ENCODE results near the gene CASD1. TPM values are rescaled to one million over a fixed set of nuclear protein-coding genes. Genes with fewer than 3 reads are reported as not detected.

Gene CASD1
- total RNA-seq, 1 experiment from 2014 or later: 5.8 TPM

- ATAC-seq (no peak), DNase-seq (ENCODE audit: low read depth, low spot score) (no peak)
- no peaks in the 10 kb centered on the region for H3K27me3 ChIP-seq (ENCODE audit: insufficient read depth, low read length)
- H3K4me1 ChIP-seq (ENCODE audit: control insufficient read depth in 1 of 2, insufficient read depth in 2 of 2, low read length in 2 of 2): no peaks in the 10 kb centered on the region
- POLR2A ChIA-PET: no interaction called here
- no peaks in the 10 kb centered on the region for H4K20me1 ChIP-seq (ENCODE audit: insufficient read depth)
- no peak overlapping the region for H3K4me3 ChIP-seq (replicated peaks in 1 of 2; ENCODE audit: low read depth in 1 of 2, low read length in 2 of 2)
- no peaks in the 10 kb centered on the region for H3K9me3 ChIP-seq (ENCODE audit: control insufficient read depth in 1 of 2, insufficient read depth in 1 of 2, low read depth in 1 of 2, low read length in 2 of 2)
- no peaks in the 10 kb centered on the region for H3K79me2 ChIP-seq (ENCODE audit: insufficient read depth, low read length)
- H3K9ac ChIP-seq (ENCODE audit: low read length): no peak overlapping the region
- CTCF ChIA-PET: no interaction called here
- TF ChIP-seq CEBPB (IDR thresholded peaks at IDR 0.05; ENCODE audit: low read depth): no peak
- TF ChIP-seq EGR1 (IDR thresholded peaks at IDR 0.05; ENCODE audit: low read depth): no peak
- no peak for TF ChIP-seq POLR2A (IDR thresholded peaks at IDR 0.05; ENCODE audit: borderline replicate concordance, extremely low read depth, insufficient read depth, insufficient read length)
- TF ChIP-seq MAX (IDR thresholded peaks at IDR 0.05): no peak
- no peak for TF ChIP-seq YY1 (IDR thresholded peaks at IDR 0.05; ENCODE audit: extremely low read depth, insufficient replicate concordance, low read depth, low read length)
- TF ChIP-seq FOSL1 (IDR thresholded peaks at IDR 0.05; ENCODE audit: low read depth): no peak
- no peak for TF ChIP-seq REST (IDR thresholded peaks at IDR 0.05; ENCODE audit: low read depth)
- TF ChIP-seq EZH2 (IDR thresholded peaks at IDR 0.05): no peak
- no peak for TF ChIP-seq CTCF (IDR thresholded peaks at IDR 0.05 in 2 of 3, conservative IDR thresholded peaks at IDR 0.05 in 1 of 3; ENCODE audit: borderline replicate concordance in 1 of 3, insufficient read depth in 1 of 3, low read depth in 2 of 3, low read length in 2 of 3)
- TF ChIP-seq ELF1 (IDR thresholded peaks at IDR 0.05; ENCODE audit: borderline replicate concordance, low read depth): no peak
- no peak for TF ChIP-seq SRF (IDR thresholded peaks at IDR 0.05; ENCODE audit: low read depth)
- no peak for TF ChIP-seq SIN3A (IDR thresholded peaks at IDR 0.05; ENCODE audit: low read depth)
- TF ChIP-seq ZNF274 (IDR thresholded peaks at IDR 0.05; ENCODE audit: low read depth, low read length): no peak
- TF ChIP-seq ZBTB33 (IDR thresholded peaks at IDR 0.05; ENCODE audit: extremely low read depth, insufficient replicate concordance, low read length): no peak
- TF ChIP-seq ZFX (IDR thresholded peaks at IDR 0.05): no peak
- TF ChIP-seq TCF7L2 (IDR thresholded peaks at IDR 0.05; ENCODE audit: borderline replicate concordance, extremely low read depth, insufficient read depth, insufficient read length): no peak
- no peak for TF ChIP-seq CBX3 (IDR thresholded peaks at IDR 0.05; ENCODE audit: low read depth)
- TF ChIP-seq EZH2phosphoT487 (IDR thresholded peaks at IDR 0.05; ENCODE audit: borderline replicate concordance): no peak
- no peak for TF ChIP-seq SP1 (IDR thresholded peaks at IDR 0.05; ENCODE audit: low read depth)
- RAD21 ChIA-PET (ENCODE audit: low non-redundant PET in 1 of 2, low total read pairs in 2 of 2, uncharacterized antibody in 2 of 2, unreplicated experiment in 2 of 2): no interaction called here
- H3K4me2 ChIP-seq (ENCODE audit: low read length): no peak overlapping the region
- intact Hi-C loops (cut with micrococcal nuclease): no loop called here
- H3K27ac ChIP-seq (ENCODE audit: low read depth, low read length): no peak overlapping the region
- H2AFZ ChIP-seq (ENCODE audit: low read depth, low read length, poor library complexity, severe bottlenecking): no peak overlapping the region
- no peaks in the 10 kb centered on the region for H3K9me2 ChIP-seq (ENCODE audit: insufficient read depth)
- BruUV-seq (replicated peaks): no TSS peak
- no peaks in the 10 kb centered on the region for H3K36me3 ChIP-seq (ENCODE audit: control insufficient read depth in 1 of 2, insufficient read depth in 2 of 2, low read length in 2 of 2)
Observed at GRCh38 chr7:94547126-94547525, 37.5 kb downstream of the CASD1 start.
